ENCODE results near the gene CDC42BPA. TPM values are rescaled to one million over a fixed set of nuclear protein-coding genes. Genes with fewer than 3 reads are reported as not detected.

The CDC42BPA gene
- total and polyA plus RNA-seq, 2 experiments from 2014 or later: 28.6 to 39.1 TPM

- in situ Hi-C loops (cut with MboI): no loop called here
- H3K9me2 ChIP-seq (ENCODE audit: insufficient read depth): peaks cover 4% of the 10 kb centered on the region; the same call in 1 of the 2 replicates
- H3K9me3 ChIP-seq (ENCODE audit: low read depth): no peaks in the 10 kb centered on the region
- H3K4me1 ChIP-seq (ENCODE audit: insufficient read depth): peaks cover 29% of the 10 kb centered on the region
- no peak overlapping the region for H3K4me3 ChIP-seq
- no peaks in the 10 kb centered on the region for H3K36me3 ChIP-seq (ENCODE audit: low read depth)
- peaks cover 29% of the 10 kb centered on the region for H3F3A ChIP-seq (ENCODE audit: insufficient read depth)
- peak; percentile 75 for DNase-seq
- no peak overlapping the region for H2AFZ ChIP-seq
- peak overlapping the region; percentile 35 for H3K27ac ChIP-seq
- H3K4me2 ChIP-seq (ENCODE audit: unreplicated experiment): no peak overlapping the region
- no peak for TF ChIP-seq EZH2 (IDR thresholded peaks at IDR 0.05; ENCODE audit: insufficient read depth, poor library complexity, severe bottlenecking)
- TF ChIP-seq EZH2phosphoT487 (IDR thresholded peaks at IDR 0.05; ENCODE audit: insufficient read depth, low read depth): no peak
- peaks cover 83% of the 10 kb centered on the region for H3K79me2 ChIP-seq (ENCODE audit: insufficient read depth)
- no peak overlapping the region for H3K9ac ChIP-seq
- no peaks in the 10 kb centered on the region for H3K27me3 ChIP-seq (replicated peaks; ENCODE audit: insufficient read depth)
- no peaks in the 10 kb centered on the region for H4K20me1 ChIP-seq (ENCODE audit: insufficient read depth)
- WGBS, 2 experiments (ENCODE audit: low coverage in 1 of 2, low lambda C conversion rate in 2 of 2, missing lambda C conversion rate in 2 of 2): 39 to 46% methylated on average over 3 of the region's 3 CpGs
These were observed 147.7 kb downstream of the CDC42BPA start for GRCh38 chr1:227170361-227171166.

GRCh38 chr1:227169343-227169742 lies 148.9 kb downstream of the CDC42BPA start:
- Histone ChIP-seq H3K36me3 (ENCODE audit: low read depth) (no peaks in the 10 kb centered on the region), H3K4me3 (no peak overlapping the region), H3F3A (ENCODE audit: insufficient read depth) (peaks cover 24% of the 10 kb centered on the region), H3K79me2 (ENCODE audit: insufficient read depth) (peaks cover 90% of the 10 kb centered on the region), H2AFZ (no peak overlapping the region), H3K9me3 (ENCODE audit: low read depth) (no peaks in the 10 kb centered on the region), H3K4me1 (ENCODE audit: insufficient read depth) (peaks cover 21% of the 10 kb centered on the region), H3K9ac (no peak overlapping the region), H3K27me3 (replicated peaks; ENCODE audit: insufficient read depth) (no peaks in the 10 kb centered on the region), H3K27ac (no peak overlapping the region), H3K4me2 (ENCODE audit: unreplicated experiment) (no peak overlapping the region), H4K20me1 (ENCODE audit: insufficient read depth) (no peaks in the 10 kb centered on the region), H3K9me2 (ENCODE audit: insufficient read depth) (peaks cover 4% of the 10 kb centered on the region; the same call in 1 of the 2 replicates)
- in situ Hi-C loops (cut with MboI): no loop called here
- TF ChIP-seq EZH2phosphoT487 (IDR thresholded peaks at IDR 0.05; ENCODE audit: insufficient read depth, low read depth): no peak
- TF ChIP-seq EZH2 (IDR thresholded peaks at IDR 0.05; ENCODE audit: insufficient read depth, poor library complexity, severe bottlenecking): no peak
- DNase-seq: no peak

- no peaks in the 10 kb centered on the region for H4K20me1 ChIP-seq (ENCODE audit: insufficient read depth)
- no peaks in the 10 kb centered on the region for H3K9me3 ChIP-seq (ENCODE audit: low read depth)
- in situ Hi-C loops (cut with MboI): no loop called here
- H3K9me2 ChIP-seq (ENCODE audit: insufficient read depth): no peaks in the 10 kb centered on the region; the same call in 1 of the 2 replicates
- H3K36me3 ChIP-seq (ENCODE audit: low read depth): no peaks in the 10 kb centered on the region
- no peak for DNase-seq
- no peak for TF ChIP-seq EZH2phosphoT487 (IDR thresholded peaks at IDR 0.05; ENCODE audit: insufficient read depth, low read depth)
- no peak for TF ChIP-seq EZH2 (IDR thresholded peaks at IDR 0.05; ENCODE audit: insufficient read depth, poor library complexity, severe bottlenecking)
- no peak overlapping the region for H3K27ac ChIP-seq
- H3K4me2 ChIP-seq (ENCODE audit: unreplicated experiment): no peak overlapping the region
- H3K4me1 ChIP-seq (ENCODE audit: insufficient read depth): peaks cover 12% of the 10 kb centered on the region
- no peak overlapping the region for H2AFZ ChIP-seq
- H3K9ac ChIP-seq: no peak overlapping the region
- no peak overlapping the region for H3K4me3 ChIP-seq
- H3K79me2 ChIP-seq (ENCODE audit: insufficient read depth): peaks cover 84% of the 10 kb centered on the region
- WGBS, 2 experiments (ENCODE audit: low coverage in 1 of 2, low lambda C conversion rate in 2 of 2, missing lambda C conversion rate in 2 of 2): 97 to 98% methylated on average over 2 of the region's 2 CpGs
- H3F3A ChIP-seq (ENCODE audit: insufficient read depth): peaks cover 10% of the 10 kb centered on the region; the same call in 1 of the 2 replicates
- no peaks in the 10 kb centered on the region for H3K27me3 ChIP-seq (replicated peaks; ENCODE audit: insufficient read depth)
These were observed 150.8 kb downstream of the CDC42BPA start for GRCh38 chr1:227167276-227168101.

- no peaks in the 10 kb centered on the region for H3K36me3 ChIP-seq (ENCODE audit: low read depth)
- WGBS, 2 experiments (ENCODE audit: low coverage in 1 of 2, low lambda C conversion rate in 2 of 2, missing lambda C conversion rate in 2 of 2): 100% methylated on average over 1 of the region's 1 CpG
- no peaks in the 10 kb centered on the region for H4K20me1 ChIP-seq (ENCODE audit: insufficient read depth)
- H3K4me1 ChIP-seq (ENCODE audit: insufficient read depth): peaks cover 12% of the 10 kb centered on the region
- no peak overlapping the region for H3K27ac ChIP-seq
- H3K27me3 ChIP-seq (replicated peaks; ENCODE audit: insufficient read depth): no peaks in the 10 kb centered on the region
- H3K79me2 ChIP-seq (ENCODE audit: insufficient read depth): peaks cover 82% of the 10 kb centered on the region
- H3K9ac ChIP-seq: no peak overlapping the region
- H3K9me2 ChIP-seq (ENCODE audit: insufficient read depth): no peaks in the 10 kb centered on the region
- no peak overlapping the region for H3K4me2 ChIP-seq (ENCODE audit: unreplicated experiment)
- H3F3A ChIP-seq (ENCODE audit: insufficient read depth): peaks cover 10% of the 10 kb centered on the region; the same call in 1 of the 2 replicates
- no peak overlapping the region for H2AFZ ChIP-seq
- H3K9me3 ChIP-seq (ENCODE audit: low read depth): no peaks in the 10 kb centered on the region
- H3K4me3 ChIP-seq: no peak overlapping the region
- no peak for TF ChIP-seq EZH2phosphoT487 (IDR thresholded peaks at IDR 0.05; ENCODE audit: insufficient read depth, low read depth)
- TF ChIP-seq EZH2 (IDR thresholded peaks at IDR 0.05; ENCODE audit: insufficient read depth, poor library complexity, severe bottlenecking): no peak
- no peak for DNase-seq
- in situ Hi-C loops (cut with MboI): no loop called here
These were observed 151.7 kb downstream of the CDC42BPA start for GRCh38 chr1:227166559-227166958.

Measured in GM23248 (cell line).